Esophagus squamous epithelium (tissue), 5 donors: ENCODE results near the gene TRAT1. TPM values are rescaled to one million over a fixed set of nuclear protein-coding genes. Genes with fewer than 3 reads are reported as not detected.

Source experiments
- DNase-seq: peaks from one replicate; lab custom pipeline; 2025; lab: John Stamatoyannopoulos, UW
- H3K27ac ChIP-seq, 4 donors: fragments of 200-600 bp; sonication (generic); one replicate each; pipeline ENCODE4 v1.5.1; 2016 to 2019; ENCODE audit warnings: mild to moderate bottlenecking in 1 of 4
- H3K27me3 ChIP-seq, 4 donors: fragments of 200-600 bp; sonication (generic); 1 replicate in 3 of 4; 2 replicates in 1 of 4; pipeline versions ENCODE4 v1.5.1 to v1.6.0; 2017 to 2021; ENCODE audit warnings: antibody characterized with exemption in 1 of 4
- H3K36me3 ChIP-seq, 3 donors: fragments of 200-600 bp; sonication (generic); one replicate each; pipeline ENCODE4 v1.5.1; 2016 to 2019
- H3K4me1 ChIP-seq, 3 donors: fragments of 200-600 bp; sonication (generic); one replicate each; pipeline ENCODE4 v1.5.1; 2017 to 2019
- H3K4me3 ChIP-seq, 4 donors: fragments of 200-600 bp; sonication (generic); 1 replicate in 3 of 4; 2 replicates in 1 of 4; pipeline ENCODE4 v1.5.1; 2016 to 2019; ENCODE audit warnings: mild to moderate bottlenecking in 2 of 4, moderate library complexity in 1 of 4
- H3K9me3 ChIP-seq, 3 donors: fragments of 200-600 bp; sonication (generic); one replicate each; pipeline ENCODE4 v1.5.1; 2016 to 2019
- CTCF ChIP-seq, 6 experiments: fragments of 450-650 bp in 4 of 6; fragments of 200-600 bp in 2 of 6; sonication (generic) in 2 of 6; IDR thresholded peaks; one replicate each; pipeline ENCODE4 v1.5.1; 2016 to 2019; ENCODE audit warnings: antibody characterized with exemption in 6 of 6, mild to moderate bottlenecking in 4 of 6, moderate library complexity in 4 of 6
- POLR2A ChIP-seq, 4 donors: fragments of 450-650 bp; IDR thresholded peaks; one replicate each; pipeline ENCODE4 v1.6.1; 2017; ENCODE audit warnings: antibody characterized with exemption in 4 of 4, mild to moderate bottlenecking in 4 of 4, moderate library complexity in 3 of 4
- WGBS, 2 donors: methylation state at CpG; one replicate each; pipeline ENCODE4 v1.1.5; 2018; 5-methylcytosine and 5-hydroxymethylcytosine counted together
- intact Hi-C: fragments of 100-400 bp; cut with DNase I; formaldehyde crosslinking; loops from one replicate; pipeline ENCODE4 v1.15.0; 2022
- total RNA-seq, 4 donors: library from RNA; depleted of rRNA; stranded (reverse); fragments of >200 nt; gene quantifications; one replicate each; pipeline ENCODE4 v1.1.0, GENCODE V29; 2016
- donor health status: DM: yes; HTN: yes; CAD: no.

The TRAT1 gene
- total RNA-seq, 4 donors from 2014 or later: 0.53 to 2.3 (median 0.83) TPM

- intact Hi-C loops: no loop called here
- Histone ChIP-seq H3K9me3 (no peaks in the 10 kb centered on the region), H3K27ac (no peak overlapping the region), H3K27me3 (no peaks in the 10 kb centered on the region), H3K4me3 (no peak overlapping the region), H3K4me1 (no peaks in the 10 kb centered on the region), H3K36me3 (no peaks in the 10 kb centered on the region)
- WGBS, 2 donors: 13 to 63% methylated on average over 1 of the region's 1 CpG
- DNase-seq: no peak
- TF ChIP-seq CTCF (IDR thresholded peaks at IDR 0.05) (no peak), POLR2A (IDR thresholded peaks at IDR 0.05) (no peak)
These were observed 55.3 kb downstream of the TRAT1 start for GRCh38 chr3:108877901-108878300.

- no peaks in the 10 kb centered on the region for H3K4me1 ChIP-seq
- TF ChIP-seq POLR2A (IDR thresholded peaks at IDR 0.05) (no peak), CTCF (IDR thresholded peaks at IDR 0.05) (no peak)
- H3K27ac ChIP-seq: no peak overlapping the region
- H3K4me3 ChIP-seq: no peak overlapping the region
- H3K9me3 ChIP-seq: no peaks in the 10 kb centered on the region
- WGBS, 2 donors: 80% methylated on average over 3 of the region's 8 CpGs
- DNase-seq: no peak
- no peaks in the 10 kb centered on the region for H3K27me3 ChIP-seq
- no peaks in the 10 kb centered on the region for H3K36me3 ChIP-seq
- intact Hi-C loops: no loop called here
These were observed 57.3 kb downstream of the TRAT1 start for GRCh38 chr3:108879915-108880314.

- DNase-seq: no peak
- no peaks in the 10 kb centered on the region for H3K27me3 ChIP-seq
- H3K27ac ChIP-seq: no peak overlapping the region
- TF ChIP-seq CTCF (IDR thresholded peaks at IDR 0.05) (no peak), POLR2A (IDR thresholded peaks at IDR 0.05) (no peak)
- H3K36me3 ChIP-seq: no peaks in the 10 kb centered on the region
- intact Hi-C loops: no loop called here
- H3K4me1 ChIP-seq: no peaks in the 10 kb centered on the region
- H3K9me3 ChIP-seq: no peaks in the 10 kb centered on the region
- H3K4me3 ChIP-seq: no peak overlapping the region
These were observed 60.2 kb downstream of the TRAT1 start for GRCh38 chr3:108882762-108883161.

GRCh38 chr3:108883373-108883772 is 60.8 kb downstream of the TRAT1 start:
- TF ChIP-seq POLR2A (IDR thresholded peaks at IDR 0.05) (no peak), CTCF (IDR thresholded peaks at IDR 0.05) (no peak)
- Histone ChIP-seq H3K36me3 (no peaks in the 10 kb centered on the region), H3K4me3 (no peak overlapping the region), H3K4me1 (no peaks in the 10 kb centered on the region), H3K27ac (no peak overlapping the region), H3K27me3 (no peaks in the 10 kb centered on the region), H3K9me3 (no peaks in the 10 kb centered on the region)
- intact Hi-C loops: no loop called here
- DNase-seq: no peak
- WGBS, 2 donors: 0 to 7% methylated on average over 1 of the region's 1 CpG

GRCh38 chr3:108887121-108887520 is 64.5 kb downstream of the TRAT1 start:
- WGBS, 2 donors: 81 to 82% methylated on average over 4 of the region's 4 CpGs
- intact Hi-C loops: no loop called here
- Histone ChIP-seq H3K27me3 (no peaks in the 10 kb centered on the region), H3K27ac (no peak overlapping the region), H3K36me3 (no peaks in the 10 kb centered on the region), H3K4me3 (no peak overlapping the region), H3K9me3 (no peaks in the 10 kb centered on the region), H3K4me1 (no peaks in the 10 kb centered on the region)
- TF ChIP-seq CTCF (IDR thresholded peaks at IDR 0.05) (no peak), POLR2A (IDR thresholded peaks at IDR 0.05) (no peak)
- DNase-seq: no peak
